ENCODE measurements around the gene REPS1. TPM values are rescaled to one million over a fixed set of nuclear protein-coding genes. Genes with fewer than 3 reads are reported as not detected.

REPS1 gene
- total RNA-seq, 1 donor from 2014 or later, result 32.2 TPM

DNA sequence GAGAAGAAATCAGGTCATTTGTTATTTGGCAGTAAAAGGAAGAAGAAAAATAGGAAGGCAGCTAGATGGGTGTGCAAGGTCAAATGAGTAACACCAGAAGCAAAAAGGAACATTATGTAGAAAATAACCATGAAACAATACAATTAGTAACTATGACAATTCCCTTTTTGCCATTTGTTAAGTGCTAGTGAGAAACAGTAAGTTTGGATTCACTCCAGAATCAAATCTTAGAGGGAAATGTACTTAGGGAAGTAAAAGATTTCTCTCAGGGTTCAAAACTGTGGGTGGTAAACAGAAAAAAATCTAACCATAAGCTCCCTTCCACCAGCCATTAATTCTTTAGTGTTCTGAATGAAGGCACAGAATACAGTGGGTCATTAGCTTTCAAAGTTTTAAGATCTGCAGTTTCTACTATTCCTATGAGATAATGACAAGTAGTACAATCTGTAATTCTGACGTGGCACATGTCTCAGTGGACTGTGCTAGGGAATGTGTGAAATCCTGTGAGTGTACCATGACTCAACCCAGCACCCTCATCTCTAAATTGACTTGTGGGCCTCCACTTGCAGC, 17.1 kb downstream of the REPS1 start:
- no peak for DNase-seq (ENCODE audit: extremely low spot score, unreplicated experiment)
- peak overlapping the region; percentile 65 for H3K27ac Mint-ChIP-seq (ENCODE audit: unreplicated experiment)
- H3K9me3 Mint-ChIP-seq (ENCODE audit: unreplicated experiment), result no peaks in the 10 kb centered on the region
- H3K4me3 Mint-ChIP-seq (ENCODE audit: unreplicated experiment), result no peak overlapping the region
- TF ChIP-seq, protein P1, sequence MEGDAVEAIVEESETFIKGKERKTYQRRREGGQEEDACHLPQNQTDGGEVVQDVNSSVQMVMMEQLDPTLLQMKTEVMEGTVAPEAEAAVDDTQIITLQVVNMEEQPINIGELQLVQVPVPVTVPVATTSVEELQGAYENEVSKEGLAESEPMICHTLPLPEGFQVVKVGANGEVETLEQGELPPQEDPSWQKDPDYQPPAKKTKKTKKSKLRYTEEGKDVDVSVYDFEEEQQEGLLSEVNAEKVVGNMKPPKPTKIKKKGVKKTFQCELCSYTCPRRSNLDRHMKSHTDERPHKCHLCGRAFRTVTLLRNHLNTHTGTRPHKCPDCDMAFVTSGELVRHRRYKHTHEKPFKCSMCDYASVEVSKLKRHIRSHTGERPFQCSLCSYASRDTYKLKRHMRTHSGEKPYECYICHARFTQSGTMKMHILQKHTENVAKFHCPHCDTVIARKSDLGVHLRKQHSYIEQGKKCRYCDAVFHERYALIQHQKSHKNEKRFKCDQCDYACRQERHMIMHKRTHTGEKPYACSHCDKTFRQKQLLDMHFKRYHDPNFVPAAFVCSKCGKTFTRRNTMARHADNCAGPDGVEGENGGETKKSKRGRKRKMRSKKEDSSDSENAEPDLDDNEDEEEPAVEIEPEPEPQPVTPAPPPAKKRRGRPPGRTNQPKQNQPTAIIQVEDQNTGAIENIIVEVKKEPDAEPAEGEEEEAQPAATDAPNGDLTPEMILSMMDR (IDR thresholded peaks at IDR 0.05), result no peak
- H3K4me1 Mint-ChIP-seq (ENCODE audit: unreplicated experiment), result peaks cover 47% of the 10 kb centered on the region
- H3K36me3 Mint-ChIP-seq (ENCODE audit: unreplicated experiment), result no peaks in the 10 kb centered on the region
- no peaks in the 10 kb centered on the region for H3K27me3 Mint-ChIP-seq (ENCODE audit: unreplicated experiment)

DNA sequence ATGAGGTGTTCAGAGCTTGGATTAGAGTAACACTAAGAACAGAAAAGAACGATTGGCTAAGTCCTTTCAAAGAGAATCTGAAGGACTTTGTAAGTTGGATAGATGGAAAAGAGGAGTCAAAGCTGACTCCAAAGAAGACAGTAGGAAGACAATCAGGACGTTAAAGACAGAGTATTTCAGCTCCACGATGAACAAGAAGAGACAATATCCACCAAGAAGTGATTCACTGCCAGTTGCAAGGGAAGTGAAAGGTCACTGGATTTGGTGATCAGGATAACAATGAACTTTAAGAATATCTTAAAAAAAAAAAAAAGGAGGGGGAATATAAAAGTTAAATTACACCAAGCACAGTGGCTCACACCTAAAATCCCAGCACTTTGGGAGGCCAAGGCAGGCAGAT, 17.9 kb downstream of the REPS1 start:
- Mint-ChIP-seq H3K36me3 (ENCODE audit: unreplicated experiment) (no peaks in the 10 kb centered on the region), H3K27ac (ENCODE audit: unreplicated experiment) (no peak overlapping the region), H3K4me3 (ENCODE audit: unreplicated experiment) (no peak overlapping the region), H3K4me1 (ENCODE audit: unreplicated experiment) (peaks cover 47% of the 10 kb centered on the region), H3K9me3 (ENCODE audit: unreplicated experiment) (no peaks in the 10 kb centered on the region), H3K27me3 (ENCODE audit: unreplicated experiment) (no peaks in the 10 kb centered on the region)
- TF ChIP-seq, protein P1 (IDR thresholded peaks at IDR 0.05), result no peak
- no peak for DNase-seq (ENCODE audit: extremely low spot score, unreplicated experiment)

DNA sequence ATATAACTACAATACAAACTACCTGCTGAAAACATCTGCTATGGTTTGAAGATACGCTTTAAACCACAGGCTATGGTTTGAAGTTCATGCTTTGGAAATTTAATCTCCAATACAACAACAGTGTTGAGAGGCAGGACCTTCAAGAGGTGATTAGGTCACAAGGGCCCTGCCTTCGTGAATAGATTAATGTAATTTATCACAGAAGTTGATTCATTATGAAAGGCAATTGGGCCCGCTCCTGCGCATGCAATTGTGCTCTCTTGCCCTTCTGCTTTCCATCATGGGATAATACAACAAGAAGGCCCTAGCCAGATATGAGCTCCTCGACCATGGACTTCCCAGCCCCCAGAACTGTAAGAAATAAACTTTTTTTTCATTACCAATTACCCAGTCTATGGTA, 21.2 kb downstream of the REPS1 start:
- Mint-ChIP-seq H3K4me1 (ENCODE audit: unreplicated experiment) (peaks cover 22% of the 10 kb centered on the region), H3K36me3 (ENCODE audit: unreplicated experiment) (no peaks in the 10 kb centered on the region), H3K4me3 (ENCODE audit: unreplicated experiment) (no peak overlapping the region), H3K27ac (ENCODE audit: unreplicated experiment) (no peak overlapping the region), H3K9me3 (ENCODE audit: unreplicated experiment) (no peaks in the 10 kb centered on the region), H3K27me3 (ENCODE audit: unreplicated experiment) (no peaks in the 10 kb centered on the region)
- no peak for DNase-seq (ENCODE audit: extremely low spot score, unreplicated experiment)
- TF ChIP-seq, protein P1 (IDR thresholded peaks at IDR 0.05), result no peak

DNA sequence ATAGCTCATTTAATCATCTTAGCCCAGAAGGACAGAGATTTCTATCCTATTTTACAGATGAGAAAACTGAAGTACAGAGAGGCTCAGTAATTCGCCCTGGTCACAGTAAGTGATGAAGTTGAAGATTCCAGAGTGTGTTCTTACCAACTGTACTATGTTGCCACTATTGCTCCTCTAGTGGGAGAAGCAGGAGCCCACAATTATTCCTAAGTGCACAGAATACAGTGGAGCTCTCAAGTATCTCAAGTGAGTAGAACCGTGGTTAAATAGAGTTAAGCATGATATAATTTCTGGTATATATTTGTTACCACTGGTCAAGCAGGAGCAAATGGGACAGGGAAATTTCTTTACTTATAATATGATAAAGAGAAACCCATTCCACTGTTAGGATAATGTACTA, 22.1 kb downstream of the REPS1 start:
- Mint-ChIP-seq H3K36me3 (ENCODE audit: unreplicated experiment) (no peaks in the 10 kb centered on the region), H3K4me3 (ENCODE audit: unreplicated experiment) (no peak overlapping the region), H3K27ac (ENCODE audit: unreplicated experiment) (no peak overlapping the region), H3K4me1 (ENCODE audit: unreplicated experiment) (peaks cover 13% of the 10 kb centered on the region), H3K27me3 (ENCODE audit: unreplicated experiment) (no peaks in the 10 kb centered on the region), H3K9me3 (ENCODE audit: unreplicated experiment) (no peaks in the 10 kb centered on the region)
- TF ChIP-seq, protein P1 (IDR thresholded peaks at IDR 0.05), result no peak
- no peak for DNase-seq (ENCODE audit: extremely low spot score, unreplicated experiment)

DNA sequence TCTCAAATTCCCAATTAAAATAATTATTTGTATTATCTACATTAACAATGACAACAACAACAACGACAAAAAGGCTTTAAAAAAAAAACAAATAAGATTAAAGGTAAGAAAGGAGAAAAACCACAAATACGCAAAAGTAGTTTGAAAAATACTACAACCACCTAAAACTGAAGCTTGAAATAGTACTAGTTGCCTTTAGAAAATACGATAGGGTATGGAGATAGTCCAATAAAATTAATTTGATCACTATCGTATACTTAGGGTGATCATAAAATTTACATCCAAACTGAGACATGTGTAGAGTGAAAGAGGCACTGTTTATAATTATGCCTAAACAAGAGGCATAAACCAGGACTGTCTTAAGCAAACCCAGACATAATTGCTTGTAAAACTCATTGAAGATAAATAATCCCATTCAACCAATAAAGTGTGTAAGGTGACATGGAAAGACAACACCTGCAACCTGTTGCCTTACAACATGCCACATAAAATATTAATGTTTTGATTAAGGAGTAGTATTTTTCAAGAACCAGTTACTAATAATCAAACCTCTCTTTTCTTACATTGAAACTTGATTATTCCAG, 22.7 kb downstream of the REPS1 start:
- no peaks in the 10 kb centered on the region for H3K36me3 Mint-ChIP-seq (ENCODE audit: unreplicated experiment)
- no peak for DNase-seq (ENCODE audit: extremely low spot score, unreplicated experiment)
- no peak overlapping the region for H3K27ac Mint-ChIP-seq (ENCODE audit: unreplicated experiment)
- TF ChIP-seq, protein P1 (IDR thresholded peaks at IDR 0.05), result no peak
- H3K27me3 Mint-ChIP-seq (ENCODE audit: unreplicated experiment), result no peaks in the 10 kb centered on the region
- H3K4me1 Mint-ChIP-seq (ENCODE audit: unreplicated experiment), result peaks cover 8% of the 10 kb centered on the region
- no peak overlapping the region for H3K4me3 Mint-ChIP-seq (ENCODE audit: unreplicated experiment)
- no peaks in the 10 kb centered on the region for H3K9me3 Mint-ChIP-seq (ENCODE audit: unreplicated experiment)

Measured in osteocyte (in vitro differentiated cells).